VCaP (cell line): ENCODE results near the gene PSMG3.

Experiments used
- H3K27ac ChIP-seq: fragments of 450-650 bp; 2 replicates; pipeline ENCODE4 v1.5.1; 2017
- CTCF ChIP-seq: fragments of 450-650 bp; conservative IDR thresholded peaks from 2 replicates; pipeline ENCODE4 v1.5.1; 2017; ENCODE audit warnings: mild to moderate bottlenecking, moderate library complexity

Gene PSMG3

GRCh38 chr7:1601956-1602355 is 32.1 kb upstream of the PSMG3 start:
- TF ChIP-seq CTCF, result no peak
- H3K27ac ChIP-seq, result no peak overlapping the region

- no peak for TF ChIP-seq CTCF
- no peak overlapping the region for H3K27ac ChIP-seq
These were observed 30.0 kb upstream of the PSMG3 start for GRCh38 chr7:1599640-1600395.

- no peak overlapping the region for H3K27ac ChIP-seq
- no peak for TF ChIP-seq CTCF
These were observed 29.3 kb upstream of the PSMG3 start for GRCh38 chr7:1598961-1599639.

- no peak overlapping the region for H3K27ac ChIP-seq
- no peak for TF ChIP-seq CTCF
These were observed 28.5 kb upstream of the PSMG3 start for GRCh38 chr7:1598286-1598685.

GRCh38 chr7:1597791-1598190 is 28.0 kb upstream of the PSMG3 start:
- TF ChIP-seq CTCF, result no peak
- no peak overlapping the region for H3K27ac ChIP-seq

- no peak overlapping the region for H3K27ac ChIP-seq
- no peak for TF ChIP-seq CTCF
These were observed 27.4 kb upstream of the PSMG3 start for GRCh38 chr7:1597066-1597760.

GRCh38 chr7:1596181-1597043 is 26.6 kb upstream of the PSMG3 start:
- no peak overlapping the region for H3K27ac ChIP-seq
- no peak for TF ChIP-seq CTCF
